HG03442 (cell line): ENCODE measurements around the gene YTHDC1.
"Not testable (repeated sequence)": the region's sequence is repeated elsewhere in the genome, so short reads cannot be mapped to it uniquely, and the experiment has no call there.

Source experiments
- ATAC-seq: cut with Tn5 transposase; IDR thresholded peaks from one replicate; pipeline ENCODE4 v1.9.1; 2021; ENCODE audit warnings: mild to moderate bottlenecking, moderate library complexity; ENCODE audit not compliant: unreplicated experiment

The YTHDC1 gene

DNA sequence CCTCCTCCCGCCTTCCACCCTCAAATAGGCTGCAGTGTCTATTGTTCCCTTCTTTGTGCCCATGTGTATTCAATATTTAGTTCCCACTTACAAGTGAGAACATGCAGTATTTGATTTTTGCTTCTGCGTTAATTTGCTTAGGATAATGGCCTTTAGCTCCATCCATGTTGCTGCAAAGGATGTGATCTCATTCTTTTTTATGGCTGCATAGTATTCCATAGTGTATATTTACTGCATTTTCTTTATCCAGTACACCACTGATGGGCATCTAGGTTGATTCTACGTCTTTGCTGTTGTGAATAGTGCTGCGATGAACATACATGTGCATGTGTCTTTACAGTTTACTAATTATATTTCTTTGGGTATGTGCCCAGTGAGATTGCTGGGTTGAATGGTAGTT is 52.8 kb downstream of the YTHDC1 start:
- ATAC-seq, result no peak

DNA sequence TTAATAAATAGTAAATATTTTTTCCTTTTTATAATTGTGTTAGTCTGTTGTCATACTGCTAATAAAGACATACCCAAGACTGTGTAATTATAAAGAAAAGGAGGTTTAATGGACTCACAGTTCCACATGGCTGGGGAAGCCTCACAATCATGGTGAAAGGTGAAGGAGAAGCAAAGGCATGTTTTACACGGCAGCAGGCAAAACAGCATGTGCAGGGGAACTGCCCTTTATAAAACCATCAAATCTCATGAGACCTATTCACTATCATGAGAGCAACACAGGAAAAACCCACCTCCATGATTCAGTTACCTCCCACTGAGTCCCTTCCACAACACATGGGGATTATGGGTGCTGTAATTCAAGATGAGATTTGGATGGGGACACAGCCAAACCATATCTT is 58.6 kb downstream of the YTHDC1 start:
- no peak for ATAC-seq

- no peak for ATAC-seq
These were observed 61.5 kb downstream of the YTHDC1 start for GRCh38 chr4:68288393-68288740.

GRCh38 chr4:68287704-68288392 is 62.0 kb downstream of the YTHDC1 start:
- no peak for ATAC-seq

DNA sequence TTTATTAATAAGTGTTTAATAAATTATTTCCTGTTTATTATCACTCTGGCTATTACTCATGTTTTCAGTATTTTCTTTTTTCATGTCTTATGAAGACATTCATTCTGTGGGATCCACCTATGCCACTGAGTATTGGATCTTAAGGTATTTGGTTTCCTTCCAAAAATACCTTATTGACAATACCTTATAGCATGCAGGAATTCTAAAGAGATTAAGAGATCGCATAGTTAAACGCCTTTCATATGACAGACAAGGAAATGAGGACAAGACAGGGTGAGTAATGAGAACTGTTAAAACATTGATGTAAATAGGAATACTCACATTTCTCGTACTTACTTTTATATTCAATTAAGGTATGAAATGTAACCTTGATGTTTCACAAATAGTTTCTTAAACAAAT is 66.2 kb downstream of the YTHDC1 start:
- ATAC-seq, result no peak

GRCh38 chr4:68283095-68283494 is 66.8 kb downstream of the YTHDC1 start:
- ATAC-seq, result no peak

GRCh38 chr4:68281796-68282740 is 67.8 kb downstream of the YTHDC1 start:
- ATAC-seq, result not testable (repeated sequence)

DNA sequence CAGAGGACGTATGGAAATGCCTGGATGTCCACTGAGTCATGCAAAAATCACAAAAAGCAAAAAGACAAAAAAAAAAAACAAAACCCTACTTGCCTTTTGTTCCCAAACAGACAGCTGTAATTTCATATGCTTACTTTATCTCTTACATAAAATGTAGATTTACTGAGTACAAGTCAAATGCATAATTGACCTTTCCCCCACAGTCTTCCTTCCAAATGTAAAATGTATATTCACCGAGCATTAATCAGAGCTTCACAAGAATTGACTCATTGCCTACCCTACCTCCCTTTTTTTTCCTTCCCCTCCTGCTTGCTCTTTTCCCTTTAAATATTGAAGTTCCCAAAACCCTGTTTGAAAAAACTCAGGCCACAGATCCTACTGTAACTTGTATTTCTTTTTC is 71.9 kb downstream of the YTHDC1 start:
- ATAC-seq, result no peak

DNA sequence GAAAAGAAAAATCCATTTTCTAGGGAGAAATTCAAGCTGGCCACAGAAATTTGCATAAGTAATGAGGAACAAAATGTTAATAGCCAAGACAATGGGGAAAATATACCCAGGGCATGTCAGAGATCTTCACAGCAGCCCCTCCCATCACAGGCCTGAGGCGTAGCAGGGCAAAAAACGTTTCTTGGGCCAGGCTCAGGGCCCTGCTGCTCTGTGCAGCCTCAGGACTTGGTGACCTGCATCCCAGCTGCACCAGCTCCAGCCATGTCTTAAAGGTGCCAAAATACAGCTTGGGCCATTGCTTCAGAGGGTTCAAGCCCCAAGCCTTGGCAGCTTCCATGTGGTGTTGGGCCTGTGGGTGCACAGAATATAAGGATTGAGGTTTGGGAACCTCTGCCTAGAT is 72.3 kb downstream of the YTHDC1 start:
- no peak for ATAC-seq

GRCh38 chr4:68272860-68273259 is 77.0 kb downstream of the YTHDC1 start:
- ATAC-seq, result peak; percentile 47

- ATAC-seq, result peak; percentile 58
These were observed 77.5 kb downstream of the YTHDC1 start for GRCh38 chr4:68272380-68272779.

GRCh38 chr4:68271851-68272357 is 78.0 kb downstream of the YTHDC1 start:
- ATAC-seq, result peak; percentile 63

DNA sequence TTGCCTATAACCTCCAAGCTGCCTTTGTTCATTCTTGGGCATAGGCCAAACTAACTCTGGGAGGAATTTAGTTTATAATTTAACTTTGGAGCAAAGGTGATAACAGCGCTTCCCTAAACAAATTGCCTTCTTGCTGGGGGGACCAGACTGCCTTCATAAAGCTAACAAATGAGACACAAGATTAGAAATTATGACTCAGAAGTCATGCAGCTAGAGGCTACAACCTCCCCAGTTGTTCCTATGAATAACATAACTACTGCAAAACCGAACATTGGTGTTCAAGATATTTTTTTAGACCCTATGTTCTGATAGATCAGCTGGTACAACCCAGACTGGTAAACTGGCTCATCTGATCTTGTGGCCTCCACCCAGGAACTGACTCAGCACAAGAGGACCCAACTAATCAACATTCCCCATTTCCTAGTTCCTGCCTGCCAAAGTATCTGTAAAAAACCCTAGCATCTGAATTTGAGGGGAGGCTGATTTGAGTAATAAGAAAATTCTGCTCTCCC is 82.4 kb downstream of the YTHDC1 start:
- no peak for ATAC-seq

- ATAC-seq, result no peak
These were observed 84.9 kb downstream of the YTHDC1 start for GRCh38 chr4:68264875-68265565.
